ENCODE results near the gene NR3C1.

Gene NR3C1

GRCh38 chr5:143239882-143240518, 163.5 kb downstream of the NR3C1 start:
- TF ChIP-seq CTCF (IDR thresholded peaks at IDR 0.05; ENCODE audit: low read length, missing control alignments) = no peak
- no peak for DNase-seq (ENCODE audit: low read depth)
- no peak overlapping the region for H3K4me3 ChIP-seq (replicated peaks; ENCODE audit: low read depth, low read length)

- no peak for DNase-seq (ENCODE audit: low read depth)
- no peak for TF ChIP-seq CTCF (IDR thresholded peaks at IDR 0.05; ENCODE audit: low read length, missing control alignments)
Observed at GRCh38 chr5:143238620-143239019, 164.9 kb downstream of the NR3C1 start.

GRCh38 chr5:143237664-143238063, 165.8 kb downstream of the NR3C1 start:
- no peak for TF ChIP-seq CTCF (IDR thresholded peaks at IDR 0.05; ENCODE audit: low read length, missing control alignments)
- H3K4me3 ChIP-seq (replicated peaks; ENCODE audit: low read depth, low read length) = no peak overlapping the region
- DNase-seq (ENCODE audit: low read depth) = no peak

More at GRCh38 chr5:143238620-143239019, 164.9 kb downstream of the NR3C1 start:
- H3K4me3 ChIP-seq (replicated peaks; ENCODE audit: low read depth, low read length) = no peak overlapping the region

GRCh38 chr5:143236682-143237081, 166.8 kb downstream of the NR3C1 start:
- TF ChIP-seq CTCF (IDR thresholded peaks at IDR 0.05; ENCODE audit: low read length, missing control alignments) = no peak
- no peak for DNase-seq (ENCODE audit: low read depth)
- no peak overlapping the region for H3K4me3 ChIP-seq (replicated peaks; ENCODE audit: low read depth, low read length)

- TF ChIP-seq CTCF (IDR thresholded peaks at IDR 0.05; ENCODE audit: low read length, missing control alignments) = no peak
- peak; percentile 57 for DNase-seq (ENCODE audit: low read depth)
Observed at GRCh38 chr5:143235423-143235822, 168.1 kb downstream of the NR3C1 start.

GRCh38 chr5:143234162-143234842, 169.2 kb downstream of the NR3C1 start:
- no peak for TF ChIP-seq CTCF (IDR thresholded peaks at IDR 0.05; ENCODE audit: low read length, missing control alignments)
- no peak overlapping the region for H3K4me3 ChIP-seq (replicated peaks; ENCODE audit: low read depth, low read length)
- DNase-seq (ENCODE audit: low read depth) = no peak

More at GRCh38 chr5:143235423-143235822, 168.1 kb downstream of the NR3C1 start:
- no peak overlapping the region for H3K4me3 ChIP-seq (replicated peaks; ENCODE audit: low read depth, low read length)
